K562 (cell line): ENCODE results near the gene ZCCHC3. TPM values are rescaled to one million over a fixed set of nuclear protein-coding genes. Genes with fewer than 3 reads are reported as not detected.
A peak's percentile ranks its signal among the peaks of the same experiment; 100 is the strongest.

ENCODE experiments used
- ATF3 ChIP-seq, 2 experiments: fragments of 450-650 bp in 1 of 2; sonication (generic) in 1 of 2; formaldehyde crosslinking in 1 of 2; IDR thresholded peaks in 1 of 2; conservative IDR thresholded peaks in 1 of 2; 2 replicates each; pipeline versions ENCODE4 v1.6.1 to v1.8.1; 2016 to 2023; ENCODE audit warnings: mild to moderate bottlenecking in 2 of 2, moderate library complexity in 2 of 2, inconsistent platforms in 1 of 2, missing genetic modification reagents in 1 of 2
- BCOR ChIP-seq: fragments of 450-650 bp; IDR thresholded peaks from 2 replicates; pipeline ENCODE4 v1.6.1; 2016
- CBX2 ChIP-seq: fragments of 200-600 bp; sonication (generic); IDR thresholded peaks from one replicate; pipeline ENCODE4 v1.6.1; 2012; ENCODE audit warnings: mild to moderate bottlenecking, low read length, inconsistent platforms; ENCODE audit not compliant: insufficient read depth, poor library complexity, severe bottlenecking
- CBX5 ChIP-seq: IDR thresholded peaks from 2 replicates; pipeline ENCODE4 v1.6.1; 2014; ENCODE audit warnings: low read depth, borderline replicate concordance
- CXXC5 ChIP-seq: fragments of 250-450 bp; sonication (Bioruptor Pico); IDR thresholded peaks from 2 replicates; pipeline ENCODE4 v1.8.0; 2022; ENCODE audit warnings: inconsistent platforms, mild to moderate bottlenecking, moderate library complexity
- FOXK1 ChIP-seq: sonication (generic); formaldehyde crosslinking; IDR thresholded peaks from 2 replicates; pipeline ENCODE4 v1.8.0; 2022; ENCODE audit warnings: missing genetic modification reagents, mild to moderate bottlenecking, borderline replicate concordance
- FOXP4 ChIP-seq: sonication (generic); formaldehyde crosslinking; IDR thresholded peaks from 2 replicates; pipeline ENCODE4 v1.8.0; 2022; ENCODE audit warnings: mild to moderate bottlenecking, missing genetic modification reagents, borderline replicate concordance
- MITF ChIP-seq: IDR thresholded peaks from 2 replicates; pipeline ENCODE4 v1.6.1; 2014; ENCODE audit warnings: antibody characterized with exemption
- MNT ChIP-seq, 2 experiments: fragments of 450-650 bp; conservative IDR thresholded peaks; 2 replicates each; pipeline ENCODE4 v1.6.1; 2017; ENCODE audit warnings: mild to moderate bottlenecking in 2 of 2, moderate library complexity in 2 of 2
- NFIC ChIP-seq: fragments of 450-650 bp; IDR thresholded peaks from 2 replicates; pipeline ENCODE4 v1.6.1; 2017; ENCODE audit warnings: mild to moderate bottlenecking, inconsistent platforms
- RNF2 ChIP-seq: sonication (generic); IDR thresholded peaks from 2 replicates; pipeline ENCODE4 v1.6.1; 2016
- SIX5 ChIP-seq, 2 experiments: IDR thresholded peaks; 2 replicates each; pipeline ENCODE4 v1.6.1; 2011; ENCODE audit warnings: low read length in 2 of 2, borderline replicate concordance in 1 of 2, low read depth in 1 of 2, mild to moderate bottlenecking in 1 of 2, moderate library complexity in 1 of 2; ENCODE audit not compliant: insufficient read depth in 1 of 2
- SMARCA4 ChIP-seq: fragments of 450-650 bp; IDR thresholded peaks from 2 replicates; pipeline ENCODE4 v1.6.1; 2016
- SMARCE1 ChIP-seq: fragments of 450-650 bp; IDR thresholded peaks from 2 replicates; pipeline ENCODE4 v1.7.1; 2016; ENCODE audit warnings: mild to moderate bottlenecking
- TFAP4 ChIP-seq: sonication (generic); formaldehyde crosslinking; IDR thresholded peaks from 2 replicates; pipeline ENCODE4 v1.8.0; 2022; ENCODE audit warnings: missing genetic modification reagents, mild to moderate bottlenecking, moderate library complexity, borderline replicate concordance
- ZBTB1 ChIP-seq: sonication (generic); formaldehyde crosslinking; IDR thresholded peaks from 2 replicates; pipeline ENCODE4 v1.8.1; 2023; ENCODE audit warnings: missing genetic modification reagents, low read depth, mild to moderate bottlenecking, borderline replicate concordance
- ZFX ChIP-seq: sonication (generic); formaldehyde crosslinking; IDR thresholded peaks from 2 replicates; pipeline ENCODE4 v1.8.0; 2022; ENCODE audit warnings: mild to moderate bottlenecking, missing genetic modification reagents, moderate library complexity
- ZKSCAN8 ChIP-seq: fragments of 200-800 bp; sonication (Bioruptor generic); IDR thresholded peaks from 2 replicates; pipeline ENCODE4 v1.6.1; 2016; ENCODE audit warnings: missing genetic modification characterization, missing compliant biosample characterization
- ZNF384 ChIP-seq: IDR thresholded peaks from 2 replicates; pipeline ENCODE4 v1.6.1; 2012; ENCODE audit warnings: low read depth, low read length, improper control_type of control experiment
- ZNF79 ChIP-seq: fragments of 250-450 bp; sonication (Bioruptor Pico); IDR thresholded peaks from 2 replicates; pipeline ENCODE4 v1.4.0; 2020; ENCODE audit warnings: low read depth, mild to moderate bottlenecking, moderate library complexity
- ZSCAN32 ChIP-seq: fragments of 450-650 bp; formaldehyde crosslinking; IDR thresholded peaks from 2 replicates; pipeline ENCODE4 v1.4.0; 2020; ENCODE audit warnings: mild to moderate bottlenecking, moderate library complexity
- polyA plus RNA-seq, 8 experiments: library from polyadenylated mRNA; depleted of rRNA in 4 of 8; stranded (reverse) in 5 of 8; unstranded in 3 of 8; fragments of >200 nt; fragmentation: Nextera tagmentation in 2 of 8; fragmentation: Illumina TruSeq in 1 of 8; extraction: Ambion mirVana in 2 of 8; extraction: Trizol in 1 of 8; gene quantifications; 2 replicates each; pipeline versions ENCODE4 v1.2.1 to v1.2.3, GENCODE V29; 2011 to 2014; ENCODE audit warnings: inconsistent platforms in 1 of 8, missing spikeins in 1 of 8
- total RNA-seq, 7 experiments: library from RNA; depleted of rRNA in 6 of 7; stranded (reverse); fragments of >200 nt in 6 of 7; fragmentation: Illumina TruSeq in 2 of 7; extraction: Trizol in 2 of 7; gene quantifications; 2 replicates each; pipeline versions ENCODE4 v1.2.1 to v1.2.3, GENCODE V29; 2011 to 2021; ENCODE audit warnings: low replicate concordance in 1 of 7

The ZCCHC3 gene
- total and polyA plus RNA-seq, 9 of the 15 experiments (the other 6 are each of a cell fraction or from before 2014, with no cell fraction given), result 2.8 to 23.3 (median 16.5) TPM

- TF ChIP-seq MNT (conservative IDR thresholded peaks at IDR 0.05) (peak in 1 of 2 experiments; percentile 40; a peak in 1 of 4 replicates), CBX5 (peak; percentile 85), SMARCE1 (peak; percentile 38; the same call in 1 of the 2 replicates), ZSCAN32 (CRISPR knock-in tag) (no peak), FOXK1 (CRISPR knock-in tag) (0 out of 2 replicates have a peak, but pooled peaks have one; percentile 60), BCOR (no peak), ZNF79 (CRISPR knock-in tag) (no peak), ZBTB1 (no peak), CXXC5 (CRISPR knock-in tag) (no peak), CBX2 (no peak), MITF (no peak), SIX5 (IDR thresholded peaks at IDR 0.05; ENCODE audit: borderline replicate concordance in 1 of 2, insufficient read depth in 1 of 2, low read depth in 1 of 2, low read length in 2 of 2) (no peak), FOXP4 (CRISPR knock-in tag) (peak; percentile 81; the same call in 1 of the 2 replicates), ZFX (CRISPR knock-in tag) (peak; percentile 36; the same call in 1 of the 2 replicates), ZKSCAN8 (no peak), ZNF384 (no peak), SMARCA4 (0 out of 2 replicates have a peak, but pooled peaks have one; percentile 41), TFAP4 (peak; percentile 48; the same call in 1 of the 2 replicates), ATF3 (IDR thresholded peaks at IDR 0.05) (peak; percentile 85), ATF3 (CRISPR knock-in tag; conservative IDR thresholded peaks at IDR 0.05) (0 out of 2 replicates have a peak, but pooled peaks have one; percentile 40), NFIC (peak; percentile 94), RNF2 (peak; percentile 26; the same call in 1 of the 2 replicates)
Measured at GRCh38 chr20:341682-342081, 44.3 kb downstream of the ZCCHC3 start (continued).
